ENCODE results near the gene DTWD2.
A peak's percentile ranks its signal among the peaks of the same experiment; 100 is the strongest.
"Not testable (repeated sequence)": the region's sequence is repeated elsewhere in the genome, so short reads cannot be mapped to it uniquely, and the experiment has no call there.

The DTWD2 gene

GRCh38 chr5:118873417-118873816 is 114.9 kb downstream of the DTWD2 start:
- no peak for DNase-seq (ENCODE audit: low spot score)

- no peak for DNase-seq (ENCODE audit: low spot score)
Observed at GRCh38 chr5:118863345-118863744, 125.0 kb downstream of the DTWD2 start.

- DNase-seq (ENCODE audit: low spot score), result no peak
Observed at GRCh38 chr5:118862596-118862995, 125.8 kb downstream of the DTWD2 start.

GRCh38 chr5:118857700-118858099 is 130.6 kb downstream of the DTWD2 start:
- no peak for DNase-seq (ENCODE audit: low spot score)

- no peak for DNase-seq (ENCODE audit: low spot score)
Observed at GRCh38 chr5:118854819-118855218, 133.5 kb downstream of the DTWD2 start.

- not testable (repeated sequence) for DNase-seq (ENCODE audit: low spot score)
Observed at GRCh38 chr5:118851785-118852184, 136.6 kb downstream of the DTWD2 start.

GRCh38 chr5:118849507-118849906 is 138.8 kb downstream of the DTWD2 start:
- not testable (repeated sequence) for DNase-seq (ENCODE audit: low spot score)

- DNase-seq (ENCODE audit: low spot score), result no peak
Observed at GRCh38 chr5:118844351-118844750, 144.0 kb downstream of the DTWD2 start.

GRCh38 chr5:118834710-118835109 is 153.6 kb downstream of the DTWD2 start:
- no peak for DNase-seq (ENCODE audit: low spot score)

GRCh38 chr5:118832974-118833373 is 155.4 kb downstream of the DTWD2 start:
- no peak for DNase-seq (ENCODE audit: low spot score)

- DNase-seq (ENCODE audit: low spot score), result no peak
Observed at GRCh38 chr5:118825226-118825625, 163.1 kb downstream of the DTWD2 start.

- no peak for DNase-seq (ENCODE audit: low spot score)
Observed at GRCh38 chr5:118818604-118819003, 169.7 kb downstream of the DTWD2 start.

GRCh38 chr5:118808441-118808840 is 179.9 kb downstream of the DTWD2 start:
- no peak for DNase-seq (ENCODE audit: low spot score)

- DNase-seq (ENCODE audit: low spot score), result no peak
Observed at GRCh38 chr5:118806571-118806970, 181.8 kb downstream of the DTWD2 start.

GRCh38 chr5:118802335-118802734 is 186.0 kb downstream of the DTWD2 start:
- no peak for DNase-seq (ENCODE audit: low spot score)

GRCh38 chr5:118796081-118796480 is 192.3 kb downstream of the DTWD2 start:
- DNase-seq (ENCODE audit: low spot score), result no peak

GRCh38 chr5:118794281-118794680 is 194.1 kb downstream of the DTWD2 start:
- no peak for DNase-seq (ENCODE audit: low spot score)

GRCh38 chr5:118793652-118794051 is 194.7 kb downstream of the DTWD2 start:
- no peak for DNase-seq (ENCODE audit: low spot score)

GRCh38 chr5:118793091-118793490 is 195.3 kb downstream of the DTWD2 start:
- DNase-seq (ENCODE audit: low spot score), result no peak

GRCh38 chr5:118791926-118792734 is 196.2 kb downstream of the DTWD2 start:
- DNase-seq (ENCODE audit: low spot score), result peak; percentile 25

- DNase-seq (ENCODE audit: low spot score), result no peak
Observed at GRCh38 chr5:118789366-118789765, 199.0 kb downstream of the DTWD2 start.

GRCh38 chr5:118788351-118788750 is 200.0 kb downstream of the DTWD2 start:
- no peak for DNase-seq (ENCODE audit: low spot score)
